BE2C (cell line): ENCODE results near the gene GTF2A1. TPM values are rescaled to one million over a fixed set of nuclear protein-coding genes. Genes with fewer than 3 reads are reported as not detected.
A peak's percentile ranks its signal among the peaks of the same experiment; 100 is the strongest.

Experiments
- DNase-seq: peaks from one replicate; pipeline ENCODE4 v3.0.0-alpha.2; 2020
- H3K27me3 ChIP-seq: fragments of 250-450 bp; sonication (Bioruptor Pico); 2 replicates; pipeline ENCODE4 v1.5.1; 2020; ENCODE audit warnings: mild to moderate bottlenecking
- H3K36me3 ChIP-seq: fragments of 250-450 bp; sonication (Bioruptor Pico); 2 replicates; pipeline ENCODE4 v1.5.1; 2020; ENCODE audit warnings: mild to moderate bottlenecking
- H3K4me1 ChIP-seq: fragments of 250-450 bp; sonication (Bioruptor Pico); 2 replicates; pipeline ENCODE4 v1.5.1; 2020
- H3K4me3 ChIP-seq: 2 replicates; pipeline ENCODE4 v1.5.1; 2011; ENCODE audit warnings: low read depth, low read length
- H3K9me3 ChIP-seq: fragments of 250-450 bp; sonication (Bioruptor Pico); 2 replicates; pipeline ENCODE4 v1.5.1; 2020
- CTCF ChIP-seq: IDR thresholded peaks from 2 replicates; pipeline ENCODE4 v1.5.1; 2012; ENCODE audit warnings: mild to moderate bottlenecking, low read depth, low read length
- polyA plus RNA-seq: library from polyadenylated mRNA; unstranded; fragments of >200 nt; gene quantifications from one replicate; pipeline ENCODE4 v1.2.1, GENCODE V29; 2012; ENCODE audit warnings: low read depth, missing spikeins; ENCODE audit not compliant: insufficient read length, insufficient read depth

GTF2A1 gene
- 19.1 TPM for polyA plus RNA-seq

- Histone ChIP-seq H3K27me3 (no peaks in the 10 kb centered on the region), H3K4me1 (no peaks in the 10 kb centered on the region), H3K9me3 (no peaks in the 10 kb centered on the region), H3K36me3 (peaks cover 7% of the 10 kb centered on the region), H3K4me3 (peak within 1 kb of the TSS; percentile 96)
- TF ChIP-seq CTCF = no peak
- peak; percentile 96 for DNase-seq
Measured at GRCh38 chr14:81220830-81221578, at the start of gene GTF2A1. Gene GTF2A1, minus strand, starts transcription at chr14:81220959. Its CDS starts 441 bp downstream, at chr14:81220518.

- H3K4me1 ChIP-seq = peaks cover 30% of the 10 kb centered on the region
- no peak for TF ChIP-seq CTCF
- no peaks in the 10 kb centered on the region for H3K9me3 ChIP-seq
- peaks cover 10% of the 10 kb centered on the region for H3K36me3 ChIP-seq
- DNase-seq = no peak
- H3K4me3 ChIP-seq = no peak overlapping the region
- H3K27me3 ChIP-seq = no peaks in the 10 kb centered on the region
Measured at GRCh38 chr14:81269979-81270375, 49.2 kb upstream of the GTF2A1 start.

GRCh38 chr14:81269100-81269978 lies 48.6 kb upstream of the GTF2A1 start:
- peak; percentile 84 for TF ChIP-seq CTCF
- H3K4me3 ChIP-seq = no peak overlapping the region
- no peaks in the 10 kb centered on the region for H3K27me3 ChIP-seq
- H3K36me3 ChIP-seq = peaks cover 10% of the 10 kb centered on the region
- H3K9me3 ChIP-seq = no peaks in the 10 kb centered on the region
- peaks cover 24% of the 10 kb centered on the region for H3K4me1 ChIP-seq
- DNase-seq = peak; percentile 37

DNA sequence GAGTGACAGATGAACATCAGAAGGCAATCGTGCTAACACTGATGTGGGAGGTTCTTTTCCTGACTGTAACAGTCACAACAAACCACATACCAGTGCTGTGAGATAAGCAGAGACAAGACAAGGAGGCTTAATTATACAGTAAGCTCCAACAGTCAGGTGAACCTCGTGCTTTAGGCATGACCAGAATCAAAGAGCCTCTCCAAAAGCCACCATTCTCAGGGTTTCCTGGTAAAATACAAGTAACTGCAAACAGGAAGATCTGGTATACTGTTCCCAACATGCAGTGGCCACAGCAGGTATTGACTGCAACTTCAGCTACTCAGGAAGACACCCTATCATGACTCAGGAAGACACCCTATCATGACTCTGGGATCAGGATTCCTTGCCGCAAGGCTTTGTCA lies 47.3 kb upstream of the GTF2A1 start:
- no peak for TF ChIP-seq CTCF
- no peak overlapping the region for H3K4me3 ChIP-seq
- DNase-seq = no peak
- H3K36me3 ChIP-seq = peaks cover 10% of the 10 kb centered on the region
- peaks cover 12% of the 10 kb centered on the region for H3K4me1 ChIP-seq
- no peaks in the 10 kb centered on the region for H3K9me3 ChIP-seq
- no peaks in the 10 kb centered on the region for H3K27me3 ChIP-seq

- peaks cover 16% of the 10 kb centered on the region for H3K36me3 ChIP-seq
- TF ChIP-seq CTCF = no peak
- no peaks in the 10 kb centered on the region for H3K27me3 ChIP-seq
- H3K9me3 ChIP-seq = no peaks in the 10 kb centered on the region
- no peak overlapping the region for H3K4me3 ChIP-seq
- H3K4me1 ChIP-seq = no peaks in the 10 kb centered on the region
- DNase-seq = no peak
Measured at GRCh38 chr14:81265636-81266169, 44.9 kb upstream of the GTF2A1 start.
